DMS53 treated with DMSO at 0.1 percent for 48 hours (cell line): Measurements from ENCODE around the gene ARHGEF5.
"Not testable (repeated sequence)": the region's sequence is repeated elsewhere in the genome, so short reads cannot be mapped to it uniquely, and the experiment has no call there.

Source experiments
- DNase-seq: peaks from one replicate; lab custom pipeline; 2025; ENCODE audit not compliant: unreplicated experiment; lab: John Stamatoyannopoulos, UW

ARHGEF5 gene

DNA sequence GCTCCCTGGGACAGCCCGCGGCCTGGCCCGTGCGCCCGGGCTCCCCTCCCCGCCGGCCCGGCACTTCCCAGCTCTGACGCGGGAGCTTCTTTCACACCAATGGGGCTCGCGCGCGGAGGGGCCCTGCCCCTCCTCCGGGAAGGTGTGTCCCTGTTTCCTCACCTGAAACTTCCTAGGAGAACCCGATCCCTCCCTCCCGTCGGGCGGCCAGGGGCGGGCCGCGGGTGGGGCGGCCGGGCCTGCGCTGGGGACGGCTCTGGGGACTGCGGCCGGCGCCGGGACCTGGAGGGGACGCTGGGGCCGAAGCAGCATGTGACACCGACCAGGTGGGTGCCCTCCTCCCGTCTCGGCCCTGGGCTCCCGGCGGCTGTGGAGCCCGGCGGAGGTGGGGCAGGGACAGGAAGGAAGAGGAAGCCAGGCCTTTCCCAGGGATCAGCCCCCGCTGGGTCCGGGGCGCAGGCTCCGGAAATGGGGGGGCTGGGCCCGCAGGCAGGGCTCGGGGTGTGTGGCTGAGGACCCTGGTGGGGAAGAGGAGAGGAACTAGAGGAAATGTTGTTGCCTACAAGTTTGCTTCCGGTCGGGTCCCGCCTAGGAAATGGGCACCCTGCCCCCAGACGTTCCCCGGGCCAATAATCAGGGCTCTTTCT is at the start of gene ARHGEF5:
Gene ARHGEF5 (plus strand): TSS at position 227 of the 647 bp plus-strand sequence. CDS start 7,268 bp downstream, outside the sequence.
- not testable (repeated sequence) for DNase-seq

DNA sequence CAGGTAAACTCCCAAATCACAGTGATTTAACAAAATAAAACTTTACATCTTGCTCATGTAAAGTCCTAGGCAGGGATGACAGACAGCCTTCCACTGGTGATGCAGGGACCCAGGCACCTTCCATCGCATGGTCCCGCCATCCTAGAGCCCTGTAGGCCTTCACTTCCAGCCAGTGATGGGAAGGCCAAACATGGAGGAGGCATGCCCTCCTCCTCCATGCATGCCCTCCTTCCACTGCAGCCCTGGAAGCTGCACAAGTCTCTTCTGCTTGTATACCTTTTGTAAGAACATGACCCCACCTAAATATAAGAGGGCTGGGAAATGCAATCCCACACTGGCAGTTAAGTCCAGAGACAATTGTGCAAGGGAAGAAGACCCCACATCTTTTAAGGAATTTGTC is 45.5 kb upstream of the ARHGEF5 start:
- DNase-seq, result not testable (repeated sequence)

- DNase-seq, result not testable (repeated sequence)
These were observed 44.0 kb upstream of the ARHGEF5 start for GRCh38 chr7:144311218-144311617.

- not testable (repeated sequence) for DNase-seq
These were observed 43.2 kb upstream of the ARHGEF5 start, which contains the start of gene OR2A1 for GRCh38 chr7:144311872-144312469. Gene OR2A1, plus strand, starts transcription at chr7:144312419. Its CDS starts 5,706 bp downstream, at chr7:144318125.

GRCh38 chr7:144317537-144317936 is 37.7 kb upstream of the ARHGEF5 start:
- DNase-seq, result not testable (repeated sequence)

GRCh38 chr7:144319547-144319946 is 35.7 kb upstream of the ARHGEF5 start:
- DNase-seq, result not testable (repeated sequence)

- not testable (repeated sequence) for DNase-seq
These were observed 33.5 kb upstream of the ARHGEF5 start for GRCh38 chr7:144321677-144322206.

DNA sequence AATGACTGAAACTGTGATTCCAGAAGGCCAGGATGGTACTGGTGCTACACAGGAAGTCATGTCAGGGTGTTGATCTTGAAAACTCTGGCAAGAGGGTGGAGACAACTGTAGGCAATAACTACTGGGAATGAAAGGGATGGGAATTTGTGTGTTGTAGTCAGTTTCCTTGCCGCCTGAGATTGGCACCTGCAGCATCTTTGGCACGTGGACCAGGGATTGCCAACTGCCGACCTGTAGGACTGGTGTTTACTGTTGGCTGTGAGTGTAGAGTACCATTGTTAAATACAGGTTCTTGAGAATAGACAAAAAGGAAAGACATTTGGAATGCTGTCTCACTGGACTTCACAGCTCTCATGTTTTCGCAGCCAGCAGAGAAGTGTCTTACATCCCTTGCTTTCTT is 31.8 kb upstream of the ARHGEF5 start:
- not testable (repeated sequence) for DNase-seq

GRCh38 chr7:144325868-144326267 is 29.3 kb upstream of the ARHGEF5 start:
- DNase-seq, result not testable (repeated sequence)

GRCh38 chr7:144330044-144330443 is 25.2 kb upstream of the ARHGEF5 start:
- DNase-seq, result not testable (repeated sequence)

GRCh38 chr7:144331221-144331995 is 23.8 kb upstream of the ARHGEF5 start:
- not testable (repeated sequence) for DNase-seq

- DNase-seq, result not testable (repeated sequence)
These were observed 23.3 kb upstream of the ARHGEF5 start for GRCh38 chr7:144331996-144332288.

- not testable (repeated sequence) for DNase-seq
These were observed 6.6 kb upstream of the ARHGEF5 start for GRCh38 chr7:144348625-144349024.

- not testable (repeated sequence) for DNase-seq
These were observed 3.5 kb upstream of the ARHGEF5 start for GRCh38 chr7:144351667-144352066.

DNA sequence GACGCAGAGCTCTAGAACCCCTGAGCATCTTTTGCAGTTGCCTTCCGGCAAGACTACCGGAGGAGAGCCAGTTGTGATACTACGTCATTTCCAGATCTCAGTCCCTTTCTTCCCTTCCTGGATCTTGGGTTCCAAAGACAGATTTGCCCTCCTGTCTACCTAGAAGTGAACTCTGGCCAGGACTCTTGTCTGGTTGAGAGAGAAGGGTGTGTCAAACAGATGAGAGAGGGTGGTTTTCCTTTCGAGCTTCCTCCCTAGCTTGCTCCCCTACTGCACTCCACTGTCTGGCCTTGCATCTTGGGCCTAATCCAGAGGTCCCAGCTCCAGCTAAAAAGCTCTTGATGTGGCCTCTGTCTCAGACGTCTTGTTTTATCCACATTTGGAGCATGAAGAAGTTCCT is 983 bp downstream of the ARHGEF5 start:
- not testable (repeated sequence) for DNase-seq

DNA sequence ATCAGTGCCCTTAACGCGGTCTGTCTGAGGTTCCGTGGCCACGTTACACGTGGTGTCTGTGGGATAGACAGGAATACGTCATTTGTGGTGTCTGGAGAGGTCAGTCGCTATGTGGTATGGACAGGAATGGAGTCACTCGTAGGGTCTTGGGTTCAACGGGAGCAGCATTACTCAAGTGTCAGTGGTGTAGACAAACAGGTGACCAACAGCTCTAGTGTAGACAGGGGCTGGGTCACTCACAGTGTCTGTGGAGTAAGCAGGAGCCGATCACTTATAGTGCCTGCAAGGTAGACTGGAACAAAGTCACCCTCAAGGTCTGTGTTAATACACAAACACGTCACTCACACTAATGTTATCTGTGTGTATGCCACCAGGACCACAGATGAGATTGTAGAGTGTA is 1.7 kb downstream of the ARHGEF5 start:
- DNase-seq, result not testable (repeated sequence)

DNA sequence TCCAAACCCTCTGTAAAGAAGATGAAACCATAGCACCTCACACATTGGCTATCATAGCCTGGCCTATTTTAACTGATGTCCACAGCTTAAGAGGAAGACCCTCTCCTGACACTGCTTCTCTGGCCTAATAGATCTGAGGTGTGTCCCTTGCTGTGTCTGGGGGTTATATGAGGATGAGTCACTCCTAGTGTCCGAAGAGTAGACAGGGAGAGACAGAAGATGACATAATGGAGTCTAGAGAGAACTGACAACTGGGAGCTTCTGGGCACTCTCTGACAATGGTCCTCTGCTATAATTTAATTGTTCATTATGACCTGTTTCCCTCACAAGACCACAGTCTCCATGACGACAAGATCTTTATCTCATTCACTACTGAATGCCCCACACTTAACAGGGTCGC is 6.9 kb downstream of the ARHGEF5 start:
- not testable (repeated sequence) for DNase-seq

DNA sequence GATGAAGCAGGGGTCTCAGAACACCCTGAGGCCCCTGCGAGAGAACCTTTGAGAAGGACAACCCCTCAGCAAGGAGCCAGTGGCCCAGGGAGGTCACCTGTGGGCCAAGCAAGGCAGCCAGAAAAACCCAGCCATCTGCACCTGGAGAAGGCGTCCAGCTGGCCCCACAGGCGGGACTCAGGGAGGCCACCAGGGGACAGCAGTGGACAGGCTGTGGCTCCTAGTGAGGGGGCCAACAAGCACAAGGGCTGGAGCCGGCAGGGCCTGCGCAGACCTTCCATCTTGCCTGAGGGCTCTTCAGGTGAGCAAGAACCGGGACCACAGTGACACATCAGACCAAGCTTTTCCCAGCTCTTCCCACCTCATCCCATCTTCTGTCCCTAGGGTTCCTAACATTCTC is 10.3 kb downstream of the ARHGEF5 start:
- not testable (repeated sequence) for DNase-seq

- DNase-seq, result not testable (repeated sequence)
These were observed 12.0 kb downstream of the ARHGEF5 start for GRCh38 chr7:144367250-144367649.

DNA sequence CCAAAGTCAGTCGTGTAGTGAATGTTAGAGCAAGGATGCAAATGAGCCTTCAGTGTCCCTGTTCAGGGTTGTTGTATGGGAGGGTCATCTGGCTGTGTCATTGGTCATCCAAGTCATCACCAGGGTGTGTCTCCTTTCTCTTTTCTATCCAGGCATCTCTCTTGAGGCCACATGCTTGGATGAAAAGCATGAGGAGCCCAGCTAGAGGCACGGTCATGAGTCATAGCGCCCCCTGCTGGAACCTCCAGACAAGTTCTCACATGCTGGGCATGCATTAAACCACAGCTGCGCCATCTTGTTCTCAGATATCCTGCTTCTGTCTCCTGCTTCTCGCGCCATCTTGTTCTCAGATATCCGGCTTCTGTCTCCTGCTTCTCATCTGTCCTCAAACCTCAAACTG is 14.0 kb downstream of the ARHGEF5 start:
- not testable (repeated sequence) for DNase-seq

DNA sequence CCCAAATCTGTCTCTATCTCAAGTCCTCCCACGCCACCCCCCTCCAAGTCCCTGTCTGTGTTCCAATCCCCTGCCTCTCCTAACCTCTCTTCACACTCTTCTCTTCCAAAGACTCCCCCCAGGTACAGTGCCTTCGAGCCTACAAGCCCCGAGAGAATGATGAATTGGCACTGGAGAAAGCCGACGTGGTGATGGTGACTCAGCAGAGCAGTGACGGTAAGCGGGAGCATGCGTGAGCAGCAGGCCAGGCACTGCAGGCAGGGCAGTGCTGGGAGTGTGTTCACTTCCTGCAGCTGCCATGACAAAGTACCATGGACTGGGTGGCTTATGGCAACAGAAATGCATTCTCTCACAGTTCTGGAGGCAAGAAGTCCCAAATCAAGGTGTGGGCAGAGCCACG is 23.4 kb downstream of the ARHGEF5 start:
- no peak for DNase-seq
